Adipocyte (in vitro differentiated cells): Measurements from ENCODE around the gene HMOX1.

Source experiments
- DNase-seq: peaks from one replicate; pipeline ENCODE4 v3.0.0-alpha.2; 2015; ENCODE audit warnings: low read depth
- H3K27me3 ChIP-seq: replicated peaks from 2 replicates; pipeline ENCODE4 v1.7.0; 2013; ENCODE audit warnings: mild to moderate bottlenecking, low read length, moderate library complexity; ENCODE audit not compliant: control insufficient read depth, insufficient read depth
- H3K36me3 ChIP-seq: 2 replicates; pipeline ENCODE4 v1.7.0; 2013; ENCODE audit warnings: low read length, mild to moderate bottlenecking, moderate library complexity; ENCODE audit not compliant: control insufficient read depth, insufficient read depth, severe bottlenecking
- H3K4me1 ChIP-seq: 2 replicates; pipeline ENCODE4 v1.7.0; 2013; ENCODE audit warnings: mild to moderate bottlenecking, low read length, moderate library complexity; ENCODE audit not compliant: control insufficient read depth, insufficient read depth
- H3K4me3 ChIP-seq: 2 replicates; pipeline ENCODE4 v1.7.0; 2013; ENCODE audit warnings: mild to moderate bottlenecking, low read length, moderate library complexity
- H3K9ac ChIP-seq: 2 replicates; pipeline ENCODE4 v1.7.0; 2013; ENCODE audit warnings: mild to moderate bottlenecking, low read length, moderate library complexity
- H3K9me3 ChIP-seq: 2 replicates; pipeline ENCODE4 v1.7.0; 2013; ENCODE audit warnings: mild to moderate bottlenecking, low read length, moderate library complexity; ENCODE audit not compliant: control insufficient read depth

The HMOX1 gene

GRCh38 chr22:35439365-35439717 is 58.4 kb downstream of the HMOX1 start:
- DNase-seq, result no peak
- H3K4me1 ChIP-seq, result no peaks in the 10 kb centered on the region
- no peaks in the 10 kb centered on the region for H3K27me3 ChIP-seq
- no peak overlapping the region for H3K9ac ChIP-seq
- H3K36me3 ChIP-seq, result no peaks in the 10 kb centered on the region
- no peak overlapping the region for H3K4me3 ChIP-seq
- no peaks in the 10 kb centered on the region for H3K9me3 ChIP-seq

GRCh38 chr22:35440129-35440528 is 59.2 kb downstream of the HMOX1 start:
- Histone ChIP-seq H3K9me3 (no peaks in the 10 kb centered on the region), H3K4me3 (no peak overlapping the region), H3K36me3 (no peaks in the 10 kb centered on the region), H3K4me1 (no peaks in the 10 kb centered on the region), H3K9ac (no peak overlapping the region), H3K27me3 (no peaks in the 10 kb centered on the region)
- DNase-seq, result no peak

- peaks cover 5% of the 10 kb centered on the region for H3K4me1 ChIP-seq
- H3K27me3 ChIP-seq, result no peaks in the 10 kb centered on the region
- H3K36me3 ChIP-seq, result no peaks in the 10 kb centered on the region
- no peak for DNase-seq
- no peak overlapping the region for H3K9ac ChIP-seq
- no peak overlapping the region for H3K4me3 ChIP-seq
- no peaks in the 10 kb centered on the region for H3K9me3 ChIP-seq
These were observed 60.7 kb downstream of the HMOX1 start for GRCh38 chr22:35441489-35442100.

- Histone ChIP-seq H3K9me3 (no peaks in the 10 kb centered on the region), H3K36me3 (no peaks in the 10 kb centered on the region), H3K4me1 (peaks cover 5% of the 10 kb centered on the region)
These were observed 61.6 kb downstream of the HMOX1 start for GRCh38 chr22:35442471-35442870.

GRCh38 chr22:35443338-35443737 is 62.4 kb downstream of the HMOX1 start:
- H3K4me1 ChIP-seq, result peaks cover 5% of the 10 kb centered on the region
- H3K9ac ChIP-seq, result no peak overlapping the region
- H3K4me3 ChIP-seq, result no peak overlapping the region
- no peak for DNase-seq
- H3K9me3 ChIP-seq, result no peaks in the 10 kb centered on the region
- no peaks in the 10 kb centered on the region for H3K27me3 ChIP-seq
- H3K36me3 ChIP-seq, result no peaks in the 10 kb centered on the region

More at GRCh38 chr22:35442471-35442870, 61.6 kb downstream of the HMOX1 start:
- no peak for DNase-seq
- Histone ChIP-seq H3K27me3 (no peaks in the 10 kb centered on the region), H3K9ac (no peak overlapping the region), H3K4me3 (no peak overlapping the region)
